ENCODE results near the gene ACIN1.

The ACIN1 gene

GRCh38 chr14:23109769-23110168 lies 14.8 kb upstream of the ACIN1 start:
- no peak for TF ChIP-seq CTCF (IDR thresholded peaks at IDR 0.05)

- TF ChIP-seq CTCF (IDR thresholded peaks at IDR 0.05): no peak
Measured at GRCh38 chr14:23106747-23107045, 11.8 kb upstream of the ACIN1 start.

- TF ChIP-seq CTCF (IDR thresholded peaks at IDR 0.05): no peak
Measured at GRCh38 chr14:23105348-23105824, 10.4 kb upstream of the ACIN1 start.

- no peak for TF ChIP-seq CTCF (IDR thresholded peaks at IDR 0.05)
Measured at GRCh38 chr14:23104591-23105347, 9.8 kb upstream of the ACIN1 start, which contains the start of gene CIROP. Gene CIROP (minus strand): TSS chr14:23104989. CDS start chr14:23104920, 69 bp downstream.

GRCh38 chr14:23104070-23104590 lies 9.2 kb upstream of the ACIN1 start:
- no peak for TF ChIP-seq CTCF (IDR thresholded peaks at IDR 0.05)

GRCh38 chr14:23103581-23103980 lies 8.6 kb upstream of the ACIN1 start:
- TF ChIP-seq CTCF (IDR thresholded peaks at IDR 0.05): no peak

GRCh38 chr14:23102801-23103200 lies 7.9 kb upstream of the ACIN1 start:
- no peak for TF ChIP-seq CTCF (IDR thresholded peaks at IDR 0.05)
